Heart right ventricle (tissue), 16 donors: ENCODE measurements around the gene HLA-DPA1. TPM values are rescaled to one million over a fixed set of nuclear protein-coding genes. Genes with fewer than 3 reads are reported as not detected.

Experiments
- ATAC-seq, 8 donors: fragments of 200-7000 bp; cut with Tn5 transposase; one replicate each; pipeline ENCODE4 v1.9.1; 2020; ENCODE audit warnings: mild to moderate bottlenecking in 8 of 8, moderate library complexity in 8 of 8, moderate number of reproducible peaks in 1 of 8
- DNase-seq, 2 donors: peaks; one replicate each; pipeline ENCODE4 v3.0.0-alpha.2; 2020
- H3K27ac ChIP-seq, 10 donors: fragments of 200-600 bp; sonication (generic) in 2 of 10; one replicate each; pipeline versions ENCODE4 v1.5.0 to v1.8.0; 2020 to 2022; ENCODE audit warnings: mild to moderate bottlenecking in 3 of 10
- H3K27me3 ChIP-seq, 7 donors: fragments of 200-600 bp; one replicate each; pipeline ENCODE4 v1.8.0; 2021 to 2022; ENCODE audit warnings: mild to moderate bottlenecking in 2 of 7
- H3K36me3 ChIP-seq, 9 donors: fragments of 200-600 bp; sonication (generic) in 1 of 9; one replicate each; pipeline versions ENCODE4 v1.5.0 to v1.8.0; 2020 to 2022; ENCODE audit warnings: mild to moderate bottlenecking in 2 of 9
- H3K4me1 ChIP-seq, 9 donors: fragments of 200-600 bp; sonication (generic) in 1 of 9; one replicate each; pipeline versions ENCODE4 v1.5.0 to v1.8.0; 2020 to 2022; ENCODE audit warnings: mild to moderate bottlenecking in 4 of 9
- H3K4me3 ChIP-seq, 10 donors: fragments of 200-600 bp; sonication (generic) in 2 of 10; one replicate each; pipeline versions ENCODE4 v1.5.0 to v1.8.0; 2020 to 2022; ENCODE audit warnings: mild to moderate bottlenecking in 7 of 10, moderate library complexity in 2 of 10
- H3K9me3 ChIP-seq, 11 donors: fragments of 200-600 bp in 10 of 11; sonication (generic) in 2 of 11; one replicate each; pipeline versions ENCODE4 v1.5.0 to v1.8.0; 2013 to 2022; ENCODE audit warnings: mild to moderate bottlenecking in 2 of 11, control low read depth in 1 of 11, moderate library complexity in 1 of 11
- WGBS, 2 donors: extraction: QIAGEN DNeasy Blood & Tissue Kit; methylation state at CpG; one replicate each; pipeline ENCODE4 v1.1.7; 2013; ENCODE audit warnings: inconsistent platforms in 1 of 2; 5-methylcytosine and 5-hydroxymethylcytosine counted together
- intact Hi-C, 10 donors: fragments of 100-400 bp; cut with DNase I; formaldehyde crosslinking; loops; one replicate each; pipeline versions ENCODE4 v1.11.1 to v1.14.2; 2022
- polyA plus RNA-seq, 2 donors: library from polyadenylated mRNA; stranded (reverse); fragments of 200-250 nt; gene quantifications; one replicate each; pipeline ENCODE4 v1.2.3, GENCODE V29; 2013
- total RNA-seq, 10 donors: library from RNA; stranded (reverse); fragmentation: NEBNext Ultra II Directional in 3 of 10; extraction: Animal tissue kit (Norgen Biotek cat#: 25700) in 3 of 10; gene quantifications; one replicate each; pipeline versions ENCODE4 v1.2.1 to v1.2.4, GENCODE V29; 2021 to 2023
- TF ChIP-seq, protein P1 (sequence below), 9 donors: fragments of 200-600 bp; sonication (generic) in 2 of 9; IDR thresholded peaks; one replicate each; pipeline versions ENCODE4 v1.5.0 to v1.8.0; 2021 to 2022; ENCODE audit warnings: antibody characterized with exemption in 9 of 9, mild to moderate bottlenecking in 5 of 9, moderate library complexity in 1 of 9
- donor health status: Arrhythmogenic right ventricular cardiomyopathy.
- donor health status: ischemic (EF 13 %, LVEDD 7.1; RV severe dilation, severe dysfunction).
- donor health status: healthy with polysubstance abuse.
- donor health status: DM: no; HTN: yes; CAD: no.
- donor health status: DM: no; HTN: no; CAD: no.
- donor health status: ischemic (EF 25% LVEDD 6.9; RV normal size, moderate dysfunction).
- donor health status: ischemic (EF 25% LVEDD 5.7; RV mildly dilated, moderate dysfunction).
- donor health status: healthy.
- donor health status: DM: yes; HTN: yes; CAD: no.
- donor health status: Ischemic cardiomyopathy.
- donor health status: ischemic (EF 35%, LVEDD 5.7; RV mildly dilated, moderate dysfunction).
- donor health status: nonischemic (EF 11% LVEDD 7.7; RV severe dilation, severe dysfunction).
- donor health status: DM: yes; HTN: yes; CAD: no.
- donor health status: PGD.
- donor health status: ischemic (EF 29% LVEDD 5.4; RV normal size, mild dysfunction).
- donor health status: nonischemic (EF 23%, LVEDD 6.1; RV moderate dilation, normal function).

The HLA-DPA1 gene
- total and polyA plus RNA-seq, 12 donors: 17.8 to 328 (median 47.5) TPM

DNA sequence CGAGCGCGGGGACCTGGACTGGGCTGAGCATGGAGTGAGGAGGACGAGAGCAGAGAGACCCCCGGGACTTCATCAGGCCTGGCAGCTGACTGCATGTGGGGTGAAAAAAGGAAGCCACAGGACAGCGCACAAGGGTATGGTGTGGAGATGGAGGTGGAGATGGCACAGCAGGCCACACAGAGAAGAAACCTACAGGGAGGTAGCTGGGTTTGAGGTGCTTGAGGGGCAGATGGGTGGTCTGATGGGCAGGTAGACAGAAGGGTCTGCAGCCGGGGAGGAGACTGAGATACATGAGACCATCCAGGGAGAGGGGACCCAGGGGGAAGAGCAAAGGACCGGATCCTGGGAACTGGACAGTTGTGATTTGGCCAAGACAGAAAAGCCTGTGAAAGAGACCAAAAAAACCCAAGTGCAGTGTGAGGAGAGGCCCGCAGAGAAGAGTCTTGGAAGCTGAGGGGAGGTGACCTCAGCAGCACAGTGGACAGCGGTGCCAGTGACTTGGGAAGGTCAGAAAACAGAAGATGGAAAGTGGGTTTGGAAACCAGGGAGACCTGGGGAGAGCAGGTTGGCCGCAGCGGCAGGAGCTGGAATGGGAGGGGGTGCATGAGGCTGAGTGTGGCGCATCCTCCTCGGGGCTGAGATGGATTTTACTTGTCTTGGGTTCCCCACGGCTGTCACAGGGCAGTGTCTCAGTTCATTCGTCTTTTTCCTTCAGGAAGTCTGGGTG, 7.8 kb upstream of the HLA-DPA1 start:
- ATAC-seq (peak in 1 of 8 donors; percentile 4), DNase-seq (no peak)
- H3K4me1 ChIP-seq: peaks cover 0 to 47% (median 13%) of the 10 kb centered on the region in 9 donors
- H3K27me3 ChIP-seq: peaks cover 0 to 3% (median 0%) of the 10 kb centered on the region in 7 donors
- intact Hi-C loops: loop anchor here in 6 of 10 donors (2.0 to 5.0 kb wide), 2 partner anchors 62 to 64 kb away; no protein-coding TSS in a partner anchor
- 58 to 63% methylated on average over 15 to 16 of the region's 16 CpGs for WGBS, 2 donors
- peaks cover 0 to 51% (median 0%) of the 10 kb centered on the region in 9 donors for H3K36me3 ChIP-seq
- TF ChIP-seq, protein P1, sequence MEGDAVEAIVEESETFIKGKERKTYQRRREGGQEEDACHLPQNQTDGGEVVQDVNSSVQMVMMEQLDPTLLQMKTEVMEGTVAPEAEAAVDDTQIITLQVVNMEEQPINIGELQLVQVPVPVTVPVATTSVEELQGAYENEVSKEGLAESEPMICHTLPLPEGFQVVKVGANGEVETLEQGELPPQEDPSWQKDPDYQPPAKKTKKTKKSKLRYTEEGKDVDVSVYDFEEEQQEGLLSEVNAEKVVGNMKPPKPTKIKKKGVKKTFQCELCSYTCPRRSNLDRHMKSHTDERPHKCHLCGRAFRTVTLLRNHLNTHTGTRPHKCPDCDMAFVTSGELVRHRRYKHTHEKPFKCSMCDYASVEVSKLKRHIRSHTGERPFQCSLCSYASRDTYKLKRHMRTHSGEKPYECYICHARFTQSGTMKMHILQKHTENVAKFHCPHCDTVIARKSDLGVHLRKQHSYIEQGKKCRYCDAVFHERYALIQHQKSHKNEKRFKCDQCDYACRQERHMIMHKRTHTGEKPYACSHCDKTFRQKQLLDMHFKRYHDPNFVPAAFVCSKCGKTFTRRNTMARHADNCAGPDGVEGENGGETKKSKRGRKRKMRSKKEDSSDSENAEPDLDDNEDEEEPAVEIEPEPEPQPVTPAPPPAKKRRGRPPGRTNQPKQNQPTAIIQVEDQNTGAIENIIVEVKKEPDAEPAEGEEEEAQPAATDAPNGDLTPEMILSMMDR (IDR thresholded peaks at IDR 0.05): no peak
- H3K9me3 ChIP-seq: no peaks in the 10 kb centered on the region
- peak overlapping the region in 9 of 10 donors; percentile 76 to 92 (median 82) for H3K27ac ChIP-seq
- peak overlapping the region; percentile 37 to 63 (median 55) for H3K4me3 ChIP-seq

DNA sequence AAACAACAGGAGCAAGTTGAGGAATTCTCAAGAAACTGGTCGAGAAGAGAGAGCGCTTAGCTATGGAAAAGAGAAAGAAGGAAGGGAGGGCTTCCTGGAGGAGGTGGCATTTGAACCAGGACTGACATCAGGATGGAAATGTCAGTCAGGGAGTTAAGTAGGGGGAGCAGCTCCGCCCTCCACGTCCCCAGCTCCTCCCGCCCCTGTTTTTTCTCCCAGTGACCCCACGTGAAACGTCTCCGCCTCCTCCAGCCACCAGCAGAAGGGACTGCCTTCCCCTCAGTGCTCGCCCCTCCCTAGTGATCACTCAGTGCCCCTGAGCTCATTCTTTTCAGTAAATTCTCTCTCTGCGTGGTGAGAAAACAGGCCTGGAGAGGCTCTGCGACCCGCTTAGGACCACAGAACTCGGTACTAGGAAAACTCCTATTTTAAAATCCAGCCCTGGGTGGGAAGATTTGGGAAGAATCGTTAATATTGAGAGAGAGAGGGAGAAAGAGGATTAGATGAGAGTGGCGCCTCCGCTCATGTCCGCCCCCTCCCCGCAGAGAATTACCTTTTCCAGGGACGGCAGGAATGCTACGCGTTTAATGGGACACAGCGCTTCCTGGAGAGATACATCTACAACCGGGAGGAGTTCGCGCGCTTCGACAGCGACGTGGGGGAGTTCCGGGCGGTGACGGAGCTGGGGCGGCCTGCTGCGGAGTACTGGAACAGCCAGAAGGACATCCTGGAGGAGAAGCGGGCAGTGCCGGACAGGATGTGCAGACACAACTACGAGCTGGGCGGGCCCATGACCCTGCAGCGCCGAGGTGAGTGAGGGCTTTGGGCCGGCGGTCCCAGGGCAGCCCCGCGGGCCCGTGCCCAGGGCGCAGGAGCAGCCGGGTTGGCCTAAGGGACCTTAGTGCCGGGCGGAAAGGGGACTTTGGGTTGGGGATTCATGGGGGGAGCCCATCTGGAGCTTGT, 7.0 kb upstream of the HLA-DPA1 start:
- Histone ChIP-seq H3K36me3 (peaks cover 0 to 42% (median 0%) of the 10 kb centered on the region in 9 donors), H3K9me3 (no peaks in the 10 kb centered on the region), H3K4me3 (peak overlapping the region; percentile 37 to 63 (median 55)), H3K27ac (peak overlapping the region; percentile 76 to 92 (median 84)), H3K4me1 (peaks cover 0 to 54% (median 13%) of the 10 kb centered on the region in 9 donors), H3K27me3 (peaks cover 0 to 3% (median 0%) of the 10 kb centered on the region in 7 donors)
- ATAC-seq (peak; percentile 70 to 89 (median 80)), DNase-seq (peak; percentile 74 to 80)
- TF ChIP-seq, protein P1 (IDR thresholded peaks at IDR 0.05): no peak
- intact Hi-C loops: loop anchor here in 6 of 10 donors (2.0 to 5.0 kb wide), 2 partner anchors 62 to 63 kb away; no protein-coding TSS in a partner anchor
- WGBS, 2 donors: 4 to 11% methylated on average over 49 of the region's 49 CpGs

DNA sequence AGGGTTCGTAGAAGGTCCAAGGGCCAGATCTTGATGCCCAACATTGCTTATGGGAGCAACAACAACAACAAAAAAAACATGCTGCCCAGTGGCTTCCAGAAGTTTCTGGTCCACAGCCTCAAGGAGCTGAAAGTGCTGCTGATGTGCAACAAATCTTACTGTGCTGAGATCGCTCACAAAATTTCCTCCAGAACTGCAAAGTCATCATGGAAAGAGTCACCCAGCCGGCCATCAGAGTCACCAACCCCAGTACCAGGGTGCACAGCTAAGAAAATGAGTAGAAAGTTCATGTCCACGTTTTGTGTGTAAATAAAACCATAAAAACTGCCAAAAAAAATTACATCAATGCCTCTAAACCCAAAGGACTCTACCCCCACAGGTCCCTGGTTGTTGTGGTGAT, 6.1 kb upstream of the HLA-DPA1 start:
- intact Hi-C loops: loop anchor here in 1 of 10 donors (5.0 kb wide), 1 partner anchor 62 kb away; no protein-coding TSS in a partner anchor
- peaks cover 0 to 3% (median 0%) of the 10 kb centered on the region in 7 donors for H3K27me3 ChIP-seq
- TF ChIP-seq, protein P1 (IDR thresholded peaks at IDR 0.05): no peak
- peak overlapping the region in 3 of 10 donors; percentile 51 to 59 (median 59) for H3K4me3 ChIP-seq
- no peak for DNase-seq
- peak overlapping the region in 5 of 10 donors; percentile 76 to 92 (median 86) for H3K27ac ChIP-seq
- peaks cover 0 to 62% (median 13%) of the 10 kb centered on the region in 9 donors for H3K4me1 ChIP-seq
- peaks cover 0 to 34% (median 0%) of the 10 kb centered on the region in 9 donors for H3K36me3 ChIP-seq
- no peaks in the 10 kb centered on the region for H3K9me3 ChIP-seq
- 76 to 85% methylated on average over 4 of the region's 4 CpGs for WGBS, 2 donors
- ATAC-seq: no peak
